DMS79 treated with DMSO at 0.1 percent for 48 hours (cell line): ENCODE data around the gene CCM2L.
"Not testable (repeated sequence)": the region's sequence is repeated elsewhere in the genome, so short reads cannot be mapped to it uniquely, and the experiment has no call there.

Source experiments
- DNase-seq: peaks from one replicate; lab custom pipeline; 2025; lab: John Stamatoyannopoulos, UW

CCM2L gene

DNA sequence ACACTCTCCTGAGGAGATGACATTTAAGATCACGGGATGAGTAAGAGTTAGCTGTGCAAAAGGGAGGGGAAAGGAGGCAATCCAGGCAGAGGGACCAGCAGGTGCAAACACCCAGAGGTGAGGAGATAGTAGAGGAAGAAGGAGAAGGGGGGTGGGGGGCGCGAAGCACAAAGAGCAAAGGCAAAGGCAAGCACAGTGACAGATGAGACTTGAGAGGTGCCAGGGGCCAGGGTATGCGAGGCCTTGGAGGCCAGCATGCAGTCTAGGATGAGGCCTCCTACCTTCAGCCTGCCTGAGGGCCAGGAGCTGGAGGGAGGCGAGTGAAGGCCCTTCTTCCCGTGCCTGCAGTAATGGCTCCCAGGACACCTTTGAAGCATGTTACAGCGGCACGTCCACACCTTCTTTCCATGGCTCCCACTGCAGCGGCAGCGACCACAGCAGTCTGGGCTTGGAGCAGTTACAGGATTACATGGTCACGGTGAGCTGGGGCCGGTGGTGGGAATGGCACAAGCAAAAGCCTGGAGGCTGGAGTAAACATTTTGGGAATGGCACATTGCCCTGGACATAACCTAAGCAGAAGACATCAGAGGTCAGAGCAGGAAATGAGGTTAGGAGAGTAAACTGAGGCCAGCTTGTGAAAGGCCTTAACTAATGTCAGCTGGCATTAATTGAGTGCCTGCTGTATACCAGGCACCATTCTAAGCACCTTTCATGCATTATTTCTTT, 18.6 kb downstream of the CCM2L start:
- peak; percentile 59 for DNase-seq

DNA sequence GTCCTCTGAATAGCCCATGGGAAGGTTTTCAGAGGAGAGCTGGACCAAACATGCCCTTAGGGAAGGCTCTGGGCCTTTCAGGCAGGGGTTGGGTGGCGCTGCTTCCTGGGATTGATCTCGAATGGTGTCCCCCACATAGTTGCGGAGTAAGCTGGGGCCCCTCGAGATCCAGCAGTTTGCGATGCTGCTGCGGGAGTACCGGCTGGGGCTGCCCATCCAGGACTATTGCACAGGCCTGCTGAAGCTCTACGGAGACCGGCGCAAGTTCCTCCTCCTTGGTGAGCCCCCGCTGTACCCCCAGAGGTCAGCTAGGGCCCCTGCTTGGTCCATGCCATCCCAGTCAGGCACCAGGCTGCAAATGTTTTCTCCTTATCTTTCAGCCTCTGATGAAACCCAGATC, 19.3 kb downstream of the CCM2L start:
- no peak for DNase-seq

DNA sequence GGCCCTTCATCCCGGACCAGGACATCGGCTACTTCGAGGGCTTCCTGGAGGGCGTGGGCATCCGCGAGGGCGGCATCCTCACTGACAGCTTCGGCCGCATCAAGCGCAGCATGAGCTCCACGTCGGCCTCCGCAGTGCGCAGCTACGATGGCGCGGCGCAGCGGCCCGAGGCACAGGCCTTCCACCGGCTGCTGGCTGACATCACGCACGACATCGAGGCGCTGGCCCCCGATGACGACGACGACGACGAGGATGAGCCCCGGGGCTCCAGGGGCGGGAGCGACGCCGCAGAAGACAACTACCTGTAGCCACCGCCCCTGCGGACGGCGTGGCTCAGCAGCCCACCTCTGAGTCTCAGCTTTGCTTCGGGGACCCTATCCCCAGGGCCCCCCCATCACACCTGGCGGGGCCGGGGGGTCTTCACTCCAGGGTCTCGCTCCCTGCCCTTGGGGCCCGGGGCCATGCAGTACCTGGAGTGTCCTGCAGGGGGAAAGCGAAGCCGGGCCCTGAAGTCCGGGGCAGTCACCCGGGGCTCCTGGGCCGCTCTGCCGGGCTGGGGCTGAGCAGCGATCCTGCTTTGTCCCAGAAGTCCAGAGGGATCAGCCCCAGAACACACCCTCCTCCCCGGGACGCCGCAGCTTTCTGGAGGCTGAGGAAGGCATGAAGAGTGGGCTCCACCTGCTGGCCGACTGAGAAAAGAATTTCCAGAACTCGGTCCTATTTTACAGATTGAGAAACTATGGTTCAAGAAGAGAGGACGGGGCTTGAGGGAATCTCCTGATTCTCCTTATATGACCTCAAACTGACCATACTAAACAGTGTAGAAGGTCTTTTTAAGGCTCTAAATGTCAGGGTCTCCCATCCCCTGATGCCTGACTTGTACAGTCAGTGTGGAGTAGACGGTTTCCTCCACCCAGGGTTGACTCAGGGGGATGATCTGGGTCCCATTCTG, 21.0 kb downstream of the CCM2L start:
- DNase-seq: peak; percentile 77

DNA sequence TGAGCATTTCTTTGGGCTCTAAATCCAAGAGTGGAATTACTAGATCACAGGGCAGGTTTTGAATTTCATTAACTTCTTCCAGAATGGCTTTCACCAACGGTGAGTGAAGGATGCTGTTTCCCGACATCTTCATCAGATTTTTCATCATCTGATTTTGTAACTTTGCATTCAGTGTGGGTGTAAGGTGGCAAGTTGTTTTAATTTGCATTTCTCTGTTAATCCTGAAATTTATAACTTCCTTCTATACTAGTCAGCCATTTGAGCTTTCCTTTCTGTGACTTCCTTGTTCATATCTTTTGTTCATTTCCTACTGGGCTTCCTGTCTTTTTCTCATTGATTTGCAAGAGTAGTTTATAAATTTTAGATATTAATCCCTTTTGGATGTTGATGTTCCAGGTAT, 23.1 kb downstream of the CCM2L start:
- DNase-seq: no peak

DNA sequence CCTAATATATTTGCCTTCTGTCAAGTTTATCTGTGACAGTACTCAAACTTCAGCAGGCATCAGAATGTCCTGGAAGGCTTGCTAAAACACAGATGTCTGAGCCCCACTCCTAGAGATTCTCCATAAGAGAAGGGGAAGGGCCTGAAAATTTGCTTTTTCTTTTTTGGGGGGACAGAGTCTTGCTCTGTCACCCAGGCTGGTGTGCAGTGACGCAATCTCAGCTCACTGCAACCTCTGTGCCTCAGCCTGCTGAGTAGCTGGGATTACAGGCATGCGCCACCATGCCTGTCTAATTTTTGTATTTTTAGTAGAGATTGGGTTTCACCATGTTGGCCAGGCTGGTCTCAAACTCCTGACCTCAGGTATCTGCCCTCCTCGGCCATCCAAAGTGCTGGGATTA, 23.5 kb downstream of the CCM2L start:
- DNase-seq: not testable (repeated sequence)

DNA sequence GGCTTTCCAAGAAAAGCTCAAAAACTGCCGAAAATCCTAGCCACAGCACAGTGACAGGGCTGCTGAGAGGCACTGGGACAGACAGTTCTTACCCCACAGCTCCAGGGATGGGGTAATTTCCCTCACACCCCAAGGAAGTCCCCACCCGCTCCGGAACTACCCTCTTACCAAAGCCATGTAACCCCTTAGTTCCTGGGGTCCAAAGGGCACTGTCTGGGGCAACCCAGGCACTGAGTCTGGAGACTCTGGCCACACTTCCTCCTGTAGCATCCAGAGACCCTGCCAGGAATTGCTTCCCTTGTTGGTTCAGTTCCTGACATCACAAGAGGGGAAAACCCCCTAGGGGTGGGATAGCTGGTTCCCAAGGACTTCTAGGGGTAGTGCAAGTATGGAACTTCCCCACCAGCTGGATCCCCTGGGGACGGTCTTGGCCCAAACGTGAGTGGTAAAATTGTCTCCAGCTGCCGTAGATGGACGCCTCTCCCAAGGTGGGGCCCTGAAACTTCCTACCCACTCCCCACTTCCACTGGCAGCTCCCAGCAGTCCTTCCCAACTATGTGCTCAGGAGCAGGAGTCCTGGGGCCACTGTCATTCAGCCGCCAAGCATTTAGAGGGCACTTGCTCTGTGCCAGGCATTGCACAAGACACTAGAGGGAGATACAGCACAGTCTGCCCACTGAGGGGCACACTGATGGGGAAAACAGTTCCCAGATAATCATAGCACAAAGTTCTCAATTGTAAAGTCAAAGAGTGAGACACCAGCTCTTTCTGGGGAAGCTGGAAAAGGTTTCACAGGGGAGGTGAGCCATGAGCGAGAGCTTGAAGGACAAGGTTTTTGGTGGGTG, 24.6 kb downstream of the CCM2L start:
- no peak for DNase-seq

DNA sequence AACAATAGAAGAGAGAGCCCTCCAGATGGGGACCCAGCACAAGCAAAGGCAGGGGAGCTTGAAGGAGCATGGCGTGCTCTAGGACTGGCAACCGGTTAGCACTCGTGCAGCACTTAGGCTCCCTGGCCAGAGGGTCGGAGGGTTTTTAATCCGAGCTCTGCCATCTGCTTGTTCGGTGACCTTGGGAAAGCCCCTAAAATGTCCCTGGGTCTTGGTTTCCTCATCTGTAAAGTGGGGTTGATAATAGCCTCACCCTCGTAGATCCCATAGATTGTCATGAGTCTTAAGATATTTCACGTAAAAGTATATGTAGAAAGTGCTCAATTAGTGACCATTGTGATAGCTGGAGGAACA, 25.2 kb downstream of the CCM2L start:
- DNase-seq: no peak

DNA sequence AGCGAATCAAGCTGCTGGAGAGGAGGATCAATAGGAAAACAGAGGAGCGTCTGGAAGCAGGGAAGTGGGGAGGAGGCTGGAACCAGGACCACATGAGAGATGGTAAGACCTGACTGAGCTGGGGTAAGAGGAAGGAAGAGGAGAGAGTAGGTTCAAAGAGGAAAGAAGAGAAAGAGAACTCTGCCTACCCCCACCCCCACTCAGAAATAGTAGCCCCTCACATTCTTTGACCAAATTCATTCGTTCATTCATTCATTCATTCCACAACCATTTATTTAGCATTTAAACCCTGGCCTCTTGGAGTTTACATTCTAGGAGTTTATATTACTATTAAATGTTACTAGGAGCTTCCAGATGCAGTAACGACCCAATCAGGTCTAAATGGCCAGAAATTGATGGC, 26.0 kb downstream of the CCM2L start:
- DNase-seq: no peak

DNA sequence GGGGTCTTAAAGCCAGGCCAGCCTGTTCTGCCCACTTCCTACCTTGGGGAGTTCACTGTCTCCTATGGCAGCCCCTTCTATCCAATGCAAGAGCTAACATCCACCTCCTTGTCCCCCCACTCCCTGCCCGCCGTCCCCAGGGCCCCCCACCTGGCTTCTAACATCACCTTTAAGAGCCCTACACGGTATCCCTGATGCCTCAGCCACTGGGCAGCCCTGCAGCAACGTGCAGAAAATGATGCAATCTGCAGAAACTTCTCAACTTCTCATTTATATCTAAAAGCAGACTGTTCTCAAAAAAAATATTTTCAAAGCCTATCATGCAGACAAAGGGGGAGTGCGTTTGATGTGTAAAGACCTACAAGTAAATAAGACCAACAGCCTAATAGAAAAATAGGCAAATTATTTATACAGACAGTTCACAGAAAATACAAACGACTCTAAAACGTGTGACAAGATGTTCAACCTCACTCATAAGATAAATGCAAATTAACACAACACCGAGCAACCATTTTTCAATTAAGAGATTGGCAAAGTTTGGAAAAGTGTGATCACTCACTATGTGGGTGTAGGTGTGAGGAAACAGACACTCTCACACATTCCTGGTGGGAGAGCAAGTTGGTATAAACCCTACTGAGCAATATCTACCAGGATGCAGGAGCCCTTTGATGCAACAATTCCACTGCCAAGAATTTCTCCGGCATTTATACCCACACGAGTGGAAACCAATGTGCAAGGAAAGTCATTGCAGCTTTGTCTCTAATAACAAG, 26.7 kb downstream of the CCM2L start:
- no peak for DNase-seq

DNA sequence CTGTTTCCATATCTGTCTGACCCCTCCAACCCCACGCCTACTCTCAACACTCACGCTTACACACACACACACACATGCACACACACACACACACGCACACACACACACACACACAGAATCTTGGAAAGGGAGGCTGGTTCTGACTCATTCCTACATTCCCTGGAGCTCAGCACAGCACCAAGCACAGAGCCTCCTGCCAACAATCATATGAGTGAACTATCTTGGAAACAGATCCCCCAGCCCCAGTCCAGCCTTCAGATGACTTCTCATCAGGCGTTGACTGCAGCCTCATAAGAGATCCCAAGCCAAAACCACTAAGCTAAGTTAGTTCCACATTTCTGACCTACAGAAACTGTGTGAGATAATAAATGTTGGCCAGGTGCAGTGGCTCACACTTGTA, 27.7 kb downstream of the CCM2L start:
- DNase-seq: no peak

DNA sequence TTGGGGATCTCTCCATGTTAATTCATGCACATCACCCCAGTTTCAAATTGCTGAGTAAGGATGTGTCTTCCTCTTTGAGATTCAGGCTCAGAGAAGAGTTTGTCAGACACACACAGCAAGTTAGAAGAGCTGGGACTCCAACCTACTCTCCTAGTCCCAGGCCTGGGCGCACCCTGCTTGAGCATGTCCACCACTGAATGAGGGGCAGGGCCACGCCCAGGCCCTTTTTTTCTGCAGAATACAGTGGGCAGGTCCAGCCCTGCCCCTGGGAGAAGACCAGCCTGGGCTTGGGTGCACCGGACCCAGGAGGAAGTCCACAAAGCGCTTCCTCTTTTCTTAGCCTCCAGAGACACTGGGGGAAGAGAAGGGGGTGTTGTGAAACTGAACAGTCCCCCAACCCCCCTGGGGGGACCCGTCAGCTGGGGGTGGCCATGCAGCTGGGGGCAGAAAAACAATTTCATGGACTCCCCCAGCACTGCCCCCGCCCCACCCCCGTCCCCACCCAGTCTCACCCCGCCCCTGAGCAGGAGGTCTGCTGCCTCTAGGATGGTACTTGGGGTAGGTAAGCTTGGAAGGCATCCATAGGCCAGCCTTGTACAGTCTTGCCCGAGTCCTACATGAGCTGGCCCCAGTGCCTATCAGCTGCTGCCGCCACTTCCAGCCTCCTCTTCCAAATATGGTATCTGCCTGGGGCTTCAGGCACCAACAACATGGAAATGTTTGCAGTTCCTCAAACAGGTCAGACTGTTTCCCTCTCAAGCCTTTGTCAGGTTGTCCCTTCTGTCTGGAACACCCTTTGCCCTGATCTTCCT, 30.1 kb downstream of the CCM2L start:
- no peak for DNase-seq

DNA sequence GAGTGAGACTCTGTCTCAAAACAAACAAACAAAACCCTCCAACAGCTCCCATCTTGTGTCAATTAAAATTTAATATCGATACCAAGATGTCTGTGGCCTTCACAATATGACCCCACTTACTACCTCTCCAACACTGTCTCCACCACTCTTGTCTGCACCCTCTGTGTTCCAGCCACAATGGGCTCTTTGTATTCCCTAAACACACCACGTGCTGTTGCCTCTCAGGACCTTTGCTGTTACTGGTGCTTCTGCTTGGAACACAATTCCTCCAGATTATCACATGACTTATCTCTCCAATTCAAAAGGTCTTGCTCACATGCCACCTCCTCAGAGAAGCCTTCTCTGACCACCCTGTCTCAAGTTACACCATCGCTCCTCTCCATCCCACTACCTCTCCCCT, 35.8 kb downstream of the CCM2L start:
- DNase-seq: no peak

DNA sequence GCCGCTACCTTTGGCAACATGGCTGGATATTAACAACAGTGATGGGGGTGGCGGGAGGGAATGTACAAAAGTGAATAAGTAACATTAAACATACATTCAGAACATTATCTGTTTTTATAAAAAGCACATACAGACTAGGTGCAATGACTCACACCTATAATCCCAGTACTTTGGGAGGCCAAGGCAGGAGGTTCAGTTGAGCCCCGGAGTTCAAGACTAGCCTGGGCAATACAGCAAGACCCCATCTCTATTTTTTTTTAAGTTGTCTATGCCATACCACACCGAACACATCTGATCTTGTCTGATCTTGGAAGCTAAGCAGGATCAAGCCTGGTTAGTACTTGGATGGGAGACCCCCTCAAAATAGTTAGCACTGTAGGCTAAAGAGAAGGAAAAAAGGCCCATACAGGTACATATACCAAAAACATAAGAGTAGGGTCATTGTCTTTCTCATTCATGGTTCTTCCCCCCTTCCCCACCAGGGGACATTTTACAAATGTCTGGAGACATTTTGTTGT, 40.1 kb downstream of the CCM2L start:
- no peak for DNase-seq

DNA sequence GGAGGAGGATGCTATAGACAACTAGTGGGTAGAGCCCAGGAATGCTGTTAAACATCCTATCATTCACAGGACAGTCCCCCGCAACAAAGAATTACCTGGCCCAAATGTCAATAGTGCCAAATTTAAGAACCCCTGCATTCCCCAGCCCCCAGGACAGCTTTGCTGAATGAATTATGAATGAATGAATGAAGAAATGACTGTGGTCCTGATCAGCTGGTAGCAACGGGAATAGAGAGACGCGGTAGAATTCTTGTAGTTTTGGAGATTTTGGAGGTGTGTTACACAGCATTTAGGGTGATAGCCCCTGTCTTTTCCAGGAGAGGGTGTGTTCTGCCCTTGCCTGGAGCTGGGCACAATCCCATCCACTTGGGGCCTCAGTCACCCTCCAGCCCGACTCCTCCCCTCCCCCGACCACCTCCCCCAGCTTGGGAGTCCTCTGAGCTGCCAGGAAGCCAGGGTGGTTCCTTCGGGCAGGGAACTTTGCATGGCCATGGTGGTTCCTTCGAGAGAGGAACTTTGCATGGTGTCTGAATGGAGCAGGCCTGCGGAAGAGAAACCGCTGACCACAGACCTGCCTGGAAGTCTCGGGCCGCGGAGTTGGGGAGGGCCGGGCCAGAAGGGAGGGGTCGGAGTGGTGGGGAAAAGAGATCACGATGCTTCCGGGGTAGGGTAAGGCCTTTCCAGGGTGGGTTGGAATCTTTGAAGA, 40.8 kb downstream of the CCM2L start:
- DNase-seq: no peak

DNA sequence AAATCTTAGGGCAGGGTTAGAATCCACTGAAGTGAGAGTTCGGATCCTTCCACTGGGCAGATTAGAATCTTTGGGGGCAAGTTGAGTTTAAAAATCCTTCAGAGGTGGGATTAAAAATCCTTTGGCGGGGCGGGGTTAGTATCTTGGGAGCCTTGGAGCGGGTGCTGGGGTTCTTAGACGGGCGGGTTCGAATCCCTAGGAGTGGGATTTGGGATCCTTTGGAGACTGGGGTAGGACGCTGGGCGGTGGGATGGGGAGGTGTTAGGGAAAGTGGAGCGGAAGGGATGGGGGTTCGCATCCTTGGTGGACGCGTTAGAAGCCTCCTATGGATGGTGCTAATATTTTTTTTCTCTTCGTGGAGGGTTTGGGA, 41.5 kb downstream of the CCM2L start:
- DNase-seq: no peak

DNA sequence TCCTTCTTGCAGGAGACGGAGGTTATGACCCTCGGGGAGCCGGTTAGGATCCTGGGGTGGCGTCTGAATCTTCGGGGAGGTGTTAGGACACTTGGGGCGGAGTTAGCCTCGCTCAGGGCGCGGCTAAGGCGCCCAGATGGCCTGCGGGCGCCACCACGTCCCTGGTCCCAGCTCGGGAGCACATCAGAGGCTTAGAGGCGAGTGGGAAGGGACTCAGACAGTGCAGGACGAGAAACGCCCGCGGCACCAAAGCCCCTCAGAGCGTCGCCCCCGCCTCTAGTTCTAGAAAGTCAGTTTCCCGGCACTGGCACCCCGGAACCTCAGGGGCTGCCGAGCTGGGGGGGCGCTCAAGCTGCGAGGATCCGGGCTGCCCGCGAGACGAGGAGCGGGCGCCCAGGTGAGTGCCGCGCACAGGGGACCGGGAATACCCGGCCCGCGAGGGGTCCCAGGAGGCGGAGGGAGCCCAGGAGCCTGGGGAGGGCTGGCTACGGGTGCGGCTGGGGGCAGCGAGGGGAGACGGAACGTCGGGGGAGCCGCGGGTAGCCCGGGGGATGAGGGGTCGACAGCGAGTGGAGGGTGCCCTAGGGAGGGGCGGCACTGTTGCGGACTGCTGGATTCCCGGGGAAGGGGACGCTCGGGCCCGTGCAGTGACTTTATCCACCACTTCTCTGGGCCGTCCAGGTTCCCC, 42.0 kb downstream of the CCM2L start, which contains the start of gene HCK:
HCK (plus strand) TSS at position 153 of the 688 bp plus-strand sequence.
- no peak for DNase-seq

DNA sequence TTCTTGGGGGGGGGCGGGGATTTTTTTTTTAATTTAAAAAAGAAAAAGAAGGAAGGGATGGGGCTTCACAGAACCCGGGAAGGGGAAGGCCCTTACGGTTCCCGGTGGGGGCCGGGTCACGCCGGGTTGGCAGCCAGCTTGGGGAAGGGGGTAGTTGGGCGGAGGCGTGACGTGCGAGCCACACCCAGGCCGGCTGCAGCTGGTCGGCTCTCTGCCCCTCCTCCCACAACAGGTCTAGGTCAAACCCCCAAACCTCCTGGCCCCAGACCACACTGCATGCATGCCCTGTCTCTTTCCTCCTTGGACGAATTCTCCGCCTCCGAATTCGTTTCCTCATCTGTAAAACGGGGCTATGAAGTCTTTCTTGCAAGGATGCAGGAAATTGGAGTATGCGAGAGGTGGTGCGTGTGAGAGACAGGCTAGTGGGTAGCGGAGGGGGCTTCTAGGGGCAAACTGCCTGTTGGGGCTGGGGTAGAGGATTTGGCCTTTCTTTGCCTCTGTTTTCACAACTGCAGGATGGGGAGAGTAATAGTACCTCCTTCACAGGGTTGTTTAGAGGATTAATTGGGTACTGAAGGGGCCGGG, 42.6 kb downstream of the CCM2L start:
- no peak for DNase-seq

DNA sequence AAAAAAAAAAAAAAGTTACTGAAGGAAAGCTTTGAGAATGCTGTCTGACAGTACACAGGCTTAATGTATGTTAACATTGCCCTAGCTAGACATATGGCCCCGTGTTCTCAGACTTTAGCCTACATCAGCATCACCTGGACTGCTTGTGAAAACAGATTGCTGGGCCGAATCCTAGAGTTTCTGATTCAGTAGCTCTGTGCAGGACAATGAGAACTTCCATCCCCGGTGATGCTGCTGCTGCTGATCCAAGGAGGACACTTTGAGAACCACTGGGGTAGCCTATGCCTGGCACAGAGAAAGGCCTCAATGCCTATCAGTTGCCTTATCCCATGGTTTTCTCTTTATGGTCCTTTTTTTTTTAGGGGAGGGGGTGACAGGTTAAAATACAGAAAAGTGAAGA, 43.4 kb downstream of the CCM2L start:
- no peak for DNase-seq
